DLD1 (cell line): ENCODE measurements around the gene ZNF524.

Experiments used
- in situ Hi-C: cut with HindIII; loops from 2 replicates; pipeline ENCODE4 v1.10.0; 2017; ENCODE audit warnings: low sequenced_read_pairs

The ZNF524 gene

GRCh38 chr19:55652311-55653128 lies 52.4 kb downstream of the ZNF524 start:
- in situ Hi-C loops = no loop called here
